Lung (tissue), 12 donors: ENCODE measurements around the gene UGT1A4. TPM values are rescaled to one million over a fixed set of nuclear protein-coding genes. Genes with fewer than 3 reads are reported as not detected.
"Not testable (repeated sequence)": the region's sequence is repeated elsewhere in the genome, so short reads cannot be mapped to it uniquely, and the experiment has no call there.

ENCODE experiments used
- ATAC-seq: fragments of 200-7000 bp; cut with Tn5 transposase; one replicate; pipeline ENCODE4 v1.9.1; 2020; ENCODE audit warnings: moderate number of reproducible peaks; ENCODE audit not compliant: insufficient read depth, low FRiP score
- DNase-seq, 3 donors: peaks; one replicate each; pipeline ENCODE4 v3.0.0-alpha.2; 2013 to 2017
- H3K27ac ChIP-seq, 2 donors: one replicate each; pipeline ENCODE4 v1.5.1; 2013; ENCODE audit warnings: mild to moderate bottlenecking in 2 of 2, moderate library complexity in 2 of 2, control low read depth in 1 of 2, inconsistent platforms in 1 of 2, low read depth in 1 of 2, low read length in 1 of 2
- H3K27me3 ChIP-seq, 3 donors: one replicate each; pipeline ENCODE4 v1.5.1; 2013; ENCODE audit warnings: low read length in 2 of 3; ENCODE audit not compliant: control insufficient read depth in 3 of 3, insufficient read depth in 3 of 3
- H3K36me3 ChIP-seq, 4 donors: one replicate each; pipeline ENCODE4 v1.5.1; 2013; ENCODE audit warnings: low read length in 4 of 4, mild to moderate bottlenecking in 1 of 4, moderate library complexity in 1 of 4; ENCODE audit not compliant: control insufficient read depth in 4 of 4, insufficient read depth in 4 of 4
- H3K4me1 ChIP-seq, 5 donors: one replicate each; pipeline ENCODE4 v1.5.1; 2013; ENCODE audit warnings: low read length in 5 of 5, mild to moderate bottlenecking in 2 of 5, moderate library complexity in 1 of 5; ENCODE audit not compliant: control insufficient read depth in 5 of 5, insufficient read depth in 5 of 5
- H3K4me3 ChIP-seq: one replicate; pipeline ENCODE4 v1.5.1; 2013; ENCODE audit warnings: mild to moderate bottlenecking, control low read depth, moderate library complexity
- H3K9ac ChIP-seq, 2 donors: one replicate each; pipeline ENCODE4 v1.5.1; 2013; ENCODE audit warnings: low read length in 2 of 2, control low read depth in 1 of 2; ENCODE audit not compliant: insufficient read depth in 1 of 2
- H3K9me3 ChIP-seq, 4 donors: one replicate each; pipeline ENCODE4 v1.5.1; 2013; ENCODE audit warnings: low read length in 3 of 4, mild to moderate bottlenecking in 1 of 4, moderate library complexity in 1 of 4; ENCODE audit not compliant: control insufficient read depth in 4 of 4, insufficient read depth in 3 of 4
- CTCF ChIP-seq: IDR thresholded peaks from 2 replicates; pipeline ENCODE4 v1.5.1; 2012; ENCODE audit warnings: mild to moderate bottlenecking; ENCODE audit errors: control extremely low read depth, extremely low read depth
- WGBS, 2 donors: extraction: QIAGEN DNeasy Blood & Tissue Kit; methylation state at CpG; one replicate each; pipeline ENCODE4 v1.1.7; 2013; 5-methylcytosine and 5-hydroxymethylcytosine counted together
- polyA plus RNA-seq, 2 donors: library from polyadenylated mRNA; stranded (reverse); fragments of 200-250 nt; gene quantifications; one replicate each; pipeline ENCODE4 v1.2.1, GENCODE V29; 2013
- total RNA-seq, 2 donors: library from RNA; depleted of rRNA in 1 of 2; stranded (reverse); fragments of >200 nt in 1 of 2; gene quantifications; one replicate each; pipeline ENCODE4 v1.2.1, GENCODE V29; 2014 to 2021
- donor health status: control.
- donor health status: control.
- donor health status: Bipolar disorder and iron deficiency.
- donor health status: healthy.
- donor health status: DM: yes; HTN: yes; CAD: no.

UGT1A4 gene
- total and polyA plus RNA-seq, 4 donors, result 0.02 to 0.55 (median 0.21) TPM; not detected in 1

GRCh38 chr2:233713262-233713615 lies 5.3 kb upstream of the UGT1A4 start:
- Histone ChIP-seq H3K4me1 (no peaks in the 10 kb centered on the region), H3K36me3 (no peaks in the 10 kb centered on the region), H3K9me3 (no peaks in the 10 kb centered on the region), H3K27me3 (no peaks in the 10 kb centered on the region), H3K4me3 (no peak overlapping the region), H3K9ac (no peak overlapping the region), H3K27ac (no peak overlapping the region)
- no peak for TF ChIP-seq CTCF
- WGBS, 2 donors, result 73 to 79% methylated on average over 7 of the region's 7 CpGs
- DNase-seq (no peak), ATAC-seq (no peak)

- Histone ChIP-seq H3K4me3 (no peak overlapping the region), H3K4me1 (no peaks in the 10 kb centered on the region), H3K27ac (no peak overlapping the region), H3K9ac (no peak overlapping the region), H3K27me3 (no peaks in the 10 kb centered on the region), H3K9me3 (no peaks in the 10 kb centered on the region), H3K36me3 (no peaks in the 10 kb centered on the region)
- no peak for TF ChIP-seq CTCF
- no peak for DNase-seq
- WGBS, 2 donors, result 56 to 73% methylated on average over 2 of the region's 2 CpGs
- ATAC-seq, result no peak
These were observed 4.4 kb upstream of the UGT1A4 start for GRCh38 chr2:233714121-233714520.

- 77 to 92% methylated on average over 8 of the region's 8 CpGs for WGBS, 2 donors
- Histone ChIP-seq H3K9me3 (peaks cover 0 to 4% (median 0%) of the 10 kb centered on the region in 4 donors), H3K9ac (no peak within 1 kb of the TSS), H3K27ac (no peak within 1 kb of the TSS), H3K27me3 (no peaks in the 10 kb centered on the region), H3K36me3 (no peaks in the 10 kb centered on the region), H3K4me3 (no peak within 1 kb of the TSS), H3K4me1 (no peaks in the 10 kb centered on the region)
- ATAC-seq (no peak), DNase-seq (no peak)
- TF ChIP-seq CTCF, result no peak
These were observed 10.3 kb downstream of the UGT1A4 start, which contains the start of gene UGT1A3 for GRCh38 chr2:233728723-233729301. Gene UGT1A3 (plus strand): TSS chr2:233729042. CDS start chr2:233729127, 85 bp downstream.

GRCh38 chr2:233736868-233737653 lies 18.5 kb downstream of the UGT1A4 start:
- H3K36me3 ChIP-seq, H3K9me3 ChIP-seq, H3K4me1 ChIP-seq, H3K9ac ChIP-seq, ATAC-seq, DNase-seq, H3K4me3 ChIP-seq, H3K27ac ChIP-seq, H3K27me3 ChIP-seq: not testable (repeated sequence)
- WGBS, 2 donors, result 83 to 89% methylated on average over 14 of the region's 14 CpGs
